ENCODE results near the gene METRN. TPM values are rescaled to one million over a fixed set of nuclear protein-coding genes. Genes with fewer than 3 reads are reported as not detected.

METRN gene
- total RNA-seq, 4 donors from 2014 or later = 13.6 to 31.2 (median 20.5) TPM

- TF ChIP-seq, protein P1, sequence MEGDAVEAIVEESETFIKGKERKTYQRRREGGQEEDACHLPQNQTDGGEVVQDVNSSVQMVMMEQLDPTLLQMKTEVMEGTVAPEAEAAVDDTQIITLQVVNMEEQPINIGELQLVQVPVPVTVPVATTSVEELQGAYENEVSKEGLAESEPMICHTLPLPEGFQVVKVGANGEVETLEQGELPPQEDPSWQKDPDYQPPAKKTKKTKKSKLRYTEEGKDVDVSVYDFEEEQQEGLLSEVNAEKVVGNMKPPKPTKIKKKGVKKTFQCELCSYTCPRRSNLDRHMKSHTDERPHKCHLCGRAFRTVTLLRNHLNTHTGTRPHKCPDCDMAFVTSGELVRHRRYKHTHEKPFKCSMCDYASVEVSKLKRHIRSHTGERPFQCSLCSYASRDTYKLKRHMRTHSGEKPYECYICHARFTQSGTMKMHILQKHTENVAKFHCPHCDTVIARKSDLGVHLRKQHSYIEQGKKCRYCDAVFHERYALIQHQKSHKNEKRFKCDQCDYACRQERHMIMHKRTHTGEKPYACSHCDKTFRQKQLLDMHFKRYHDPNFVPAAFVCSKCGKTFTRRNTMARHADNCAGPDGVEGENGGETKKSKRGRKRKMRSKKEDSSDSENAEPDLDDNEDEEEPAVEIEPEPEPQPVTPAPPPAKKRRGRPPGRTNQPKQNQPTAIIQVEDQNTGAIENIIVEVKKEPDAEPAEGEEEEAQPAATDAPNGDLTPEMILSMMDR (IDR thresholded peaks at IDR 0.05) = no peak
- DNase-seq (ENCODE audit: low spot score) = no peak
These were observed 10.9 kb upstream of the METRN start for GRCh38 chr16:704047-704446.

DNA sequence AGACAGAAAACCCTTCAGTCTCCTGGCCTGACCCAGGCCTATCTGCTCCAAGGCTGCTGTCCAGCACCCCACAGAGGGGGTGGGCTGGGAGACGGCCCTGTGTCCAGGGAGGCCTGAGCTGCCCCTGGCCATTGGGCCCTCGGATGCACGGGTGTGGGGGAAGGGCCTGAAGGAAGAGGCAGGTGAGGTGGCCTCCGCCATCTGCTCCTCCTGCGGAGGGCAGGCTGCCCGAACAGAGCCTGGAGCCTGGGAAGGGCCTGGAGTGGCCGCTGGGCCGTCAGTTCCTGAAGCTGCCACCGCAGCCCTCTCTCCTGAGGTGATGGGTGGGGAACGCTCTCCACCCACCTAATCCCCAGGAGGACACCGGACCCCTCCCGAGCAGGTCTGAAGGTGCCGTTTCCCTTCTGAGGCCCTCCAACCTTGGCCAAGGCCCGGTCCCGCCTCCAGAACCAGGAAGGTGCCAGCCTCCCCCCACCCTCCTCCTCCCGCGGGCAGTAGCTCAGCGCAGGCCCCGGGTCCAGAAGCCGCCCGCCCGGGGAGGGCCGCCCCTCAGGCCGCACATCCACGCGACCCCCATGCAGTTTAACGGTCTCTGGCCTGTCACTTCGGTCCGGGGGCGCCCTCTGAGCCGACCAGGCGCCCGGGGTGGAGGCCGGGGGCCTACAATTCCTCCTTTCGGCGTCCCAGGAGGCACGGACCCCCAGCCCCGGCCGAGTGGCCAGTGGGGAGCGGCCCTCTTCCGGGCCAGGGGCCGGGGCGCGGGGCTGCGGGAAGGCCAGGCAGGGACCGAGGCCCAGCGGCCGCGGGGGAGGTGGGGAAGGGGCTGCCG, 10.2 kb upstream of the METRN start:
- ATAC-seq (ENCODE audit: low FRiP score) (no peak), DNase-seq (ENCODE audit: low spot score) (no peak)
- TF ChIP-seq, protein P1 (IDR thresholded peaks at IDR 0.05) = no peak

More at GRCh38 chr16:704047-704446, 10.9 kb upstream of the METRN start:
- ATAC-seq (ENCODE audit: low FRiP score) = no peak

GRCh38 chr16:705431-706188, 9.3 kb upstream of the METRN start, which contains the start of gene FBXL16:
FBXL16 (minus strand) TSS chr16:705801; CDS start chr16:697405, 8,396 bp downstream.
- no peak for DNase-seq (ENCODE audit: low spot score)
- ATAC-seq (ENCODE audit: low FRiP score) = no peak
- TF ChIP-seq, protein P1 (IDR thresholded peaks at IDR 0.05) = no peak

- DNase-seq (ENCODE audit: low spot score) (no peak), ATAC-seq (ENCODE audit: low FRiP score) (no peak)
- TF ChIP-seq, protein P1 (IDR thresholded peaks at IDR 0.05) = no peak
These were observed 8.5 kb upstream of the METRN start for GRCh38 chr16:706189-707061.

GRCh38 chr16:707062-707538, 7.8 kb upstream of the METRN start:
- ATAC-seq (ENCODE audit: low FRiP score) (no peak), DNase-seq (ENCODE audit: low spot score) (no peak)
- TF ChIP-seq, protein P1 (IDR thresholded peaks at IDR 0.05) = no peak

DNA sequence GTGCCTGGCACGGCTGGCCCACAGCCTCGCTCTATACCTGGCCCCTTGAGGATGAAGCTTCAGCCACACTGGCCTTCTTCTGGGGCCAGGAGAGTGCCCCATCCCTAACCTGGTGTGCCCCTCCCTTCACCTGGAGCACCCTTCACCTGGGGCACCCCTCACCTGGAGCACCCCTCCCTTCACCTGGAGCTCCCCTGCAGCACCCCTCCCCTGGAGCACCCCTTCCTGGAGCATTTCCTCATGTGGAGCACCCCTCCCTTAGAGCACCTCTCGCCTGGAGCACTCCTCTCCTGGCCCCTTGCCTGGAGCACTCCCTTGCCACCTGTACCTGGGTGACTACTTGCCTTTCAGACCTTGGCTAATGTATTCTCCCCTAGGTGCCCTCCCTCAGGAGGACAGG, 6.9 kb upstream of the METRN start:
- DNase-seq (ENCODE audit: low spot score) (no peak), ATAC-seq (ENCODE audit: low FRiP score) (no peak)
- TF ChIP-seq, protein P1 (IDR thresholded peaks at IDR 0.05) = no peak
